GM23338 (cell line): Measurements from ENCODE around the gene APBA1.

ENCODE experiments used
- EZH2phosphoT487 ChIP-seq: fragments of 200-600 bp; sonication (generic); IDR thresholded peaks from one replicate; pipeline ENCODE4 v1.8.1; 2018; ENCODE audit warnings: antibody characterized with exemption; ENCODE audit not compliant: unreplicated experiment
- POLR2AphosphoS5 ChIP-seq: IDR thresholded peaks from 2 replicates; pipeline ENCODE4 v1.6.1; 2016; ENCODE audit warnings: antibody characterized with exemption, low read depth
- TF ChIP-seq, protein P1 (sequence below), 2 experiments: fragments of 200-600 bp in 1 of 2; sonication (generic) in 1 of 2; conservative IDR thresholded peaks; 2 replicates each; pipeline versions ENCODE4 v1.5.1 to v1.6.1; 2016 to 2017; ENCODE audit warnings: antibody characterized with exemption in 2 of 2, low read depth in 2 of 2, mild to moderate bottlenecking in 2 of 2, moderate library complexity in 1 of 2
- TF ChIP-seq, protein P2 (sequence below): IDR thresholded peaks from one replicate; pipeline ENCODE4 v1.6.1; 2018; ENCODE audit warnings: antibody characterized with exemption; ENCODE audit not compliant: unreplicated experiment

DNA sequence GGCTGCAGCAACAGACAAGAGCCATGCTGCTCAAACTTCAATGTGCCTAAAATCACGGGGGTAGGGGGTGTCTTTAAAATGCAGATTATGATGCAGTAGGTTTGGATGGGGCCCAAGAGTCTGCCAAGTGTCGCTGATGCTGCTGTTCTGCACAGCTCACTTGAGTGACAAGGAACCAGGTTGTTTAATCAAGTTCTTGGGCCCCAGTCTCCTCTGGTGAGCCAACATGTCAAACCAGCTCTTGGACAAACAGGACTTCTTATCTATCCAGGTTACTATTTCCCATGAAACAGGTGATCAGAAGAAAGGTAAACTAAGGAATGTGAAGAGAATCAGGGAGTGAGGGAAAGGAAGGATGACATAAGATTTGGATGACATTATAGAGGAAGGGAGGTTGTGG lies 78.0 kb downstream of the APBA1 start:
- TF ChIP-seq, protein P1, sequence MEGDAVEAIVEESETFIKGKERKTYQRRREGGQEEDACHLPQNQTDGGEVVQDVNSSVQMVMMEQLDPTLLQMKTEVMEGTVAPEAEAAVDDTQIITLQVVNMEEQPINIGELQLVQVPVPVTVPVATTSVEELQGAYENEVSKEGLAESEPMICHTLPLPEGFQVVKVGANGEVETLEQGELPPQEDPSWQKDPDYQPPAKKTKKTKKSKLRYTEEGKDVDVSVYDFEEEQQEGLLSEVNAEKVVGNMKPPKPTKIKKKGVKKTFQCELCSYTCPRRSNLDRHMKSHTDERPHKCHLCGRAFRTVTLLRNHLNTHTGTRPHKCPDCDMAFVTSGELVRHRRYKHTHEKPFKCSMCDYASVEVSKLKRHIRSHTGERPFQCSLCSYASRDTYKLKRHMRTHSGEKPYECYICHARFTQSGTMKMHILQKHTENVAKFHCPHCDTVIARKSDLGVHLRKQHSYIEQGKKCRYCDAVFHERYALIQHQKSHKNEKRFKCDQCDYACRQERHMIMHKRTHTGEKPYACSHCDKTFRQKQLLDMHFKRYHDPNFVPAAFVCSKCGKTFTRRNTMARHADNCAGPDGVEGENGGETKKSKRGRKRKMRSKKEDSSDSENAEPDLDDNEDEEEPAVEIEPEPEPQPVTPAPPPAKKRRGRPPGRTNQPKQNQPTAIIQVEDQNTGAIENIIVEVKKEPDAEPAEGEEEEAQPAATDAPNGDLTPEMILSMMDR (conservative IDR thresholded peaks at IDR 0.05; ENCODE audit: low read depth in 2 of 2) = no peak
- TF ChIP-seq POLR2AphosphoS5 (no peak), EZH2phosphoT487 (no peak)
- TF ChIP-seq, protein P2, sequence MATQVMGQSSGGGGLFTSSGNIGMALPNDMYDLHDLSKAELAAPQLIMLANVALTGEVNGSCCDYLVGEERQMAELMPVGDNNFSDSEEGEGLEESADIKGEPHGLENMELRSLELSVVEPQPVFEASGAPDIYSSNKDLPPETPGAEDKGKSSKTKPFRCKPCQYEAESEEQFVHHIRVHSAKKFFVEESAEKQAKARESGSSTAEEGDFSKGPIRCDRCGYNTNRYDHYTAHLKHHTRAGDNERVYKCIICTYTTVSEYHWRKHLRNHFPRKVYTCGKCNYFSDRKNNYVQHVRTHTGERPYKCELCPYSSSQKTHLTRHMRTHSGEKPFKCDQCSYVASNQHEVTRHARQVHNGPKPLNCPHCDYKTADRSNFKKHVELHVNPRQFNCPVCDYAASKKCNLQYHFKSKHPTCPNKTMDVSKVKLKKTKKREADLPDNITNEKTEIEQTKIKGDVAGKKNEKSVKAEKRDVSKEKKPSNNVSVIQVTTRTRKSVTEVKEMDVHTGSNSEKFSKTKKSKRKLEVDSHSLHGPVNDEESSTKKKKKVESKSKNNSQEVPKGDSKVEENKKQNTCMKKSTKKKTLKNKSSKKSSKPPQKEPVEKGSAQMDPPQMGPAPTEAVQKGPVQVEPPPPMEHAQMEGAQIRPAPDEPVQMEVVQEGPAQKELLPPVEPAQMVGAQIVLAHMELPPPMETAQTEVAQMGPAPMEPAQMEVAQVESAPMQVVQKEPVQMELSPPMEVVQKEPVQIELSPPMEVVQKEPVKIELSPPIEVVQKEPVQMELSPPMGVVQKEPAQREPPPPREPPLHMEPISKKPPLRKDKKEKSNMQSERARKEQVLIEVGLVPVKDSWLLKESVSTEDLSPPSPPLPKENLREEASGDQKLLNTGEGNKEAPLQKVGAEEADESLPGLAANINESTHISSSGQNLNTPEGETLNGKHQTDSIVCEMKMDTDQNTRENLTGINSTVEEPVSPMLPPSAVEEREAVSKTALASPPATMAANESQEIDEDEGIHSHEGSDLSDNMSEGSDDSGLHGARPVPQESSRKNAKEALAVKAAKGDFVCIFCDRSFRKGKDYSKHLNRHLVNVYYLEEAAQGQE = no peak
